Right forelimb (tissue), 1 donor: ENCODE results near the gene LRMDA.

ENCODE experiments used
- DNase-seq: peaks from one replicate; pipeline ENCODE4 v3.0.0-alpha.2; 2018

LRMDA gene

DNA sequence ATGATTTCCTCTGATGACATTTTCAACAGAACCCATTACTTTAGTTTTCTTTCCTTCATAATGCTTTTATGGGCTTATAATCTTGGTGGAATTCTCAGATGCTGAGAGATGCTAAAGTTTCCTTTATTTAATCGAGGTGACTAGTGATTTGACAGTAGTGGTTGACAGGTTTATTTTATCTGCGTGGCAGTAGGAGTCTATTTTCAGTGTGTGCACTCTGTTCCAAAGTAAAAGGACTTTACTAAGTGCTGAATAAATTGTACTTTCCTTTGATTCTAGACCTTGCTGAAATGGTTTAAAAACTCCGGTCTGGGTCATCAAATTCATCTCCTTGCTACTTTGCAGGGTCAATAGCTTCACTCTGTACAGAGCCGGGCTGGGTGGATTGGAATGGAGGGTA is 900.3 kb downstream of the LRMDA start:
- DNase-seq = no peak

DNA sequence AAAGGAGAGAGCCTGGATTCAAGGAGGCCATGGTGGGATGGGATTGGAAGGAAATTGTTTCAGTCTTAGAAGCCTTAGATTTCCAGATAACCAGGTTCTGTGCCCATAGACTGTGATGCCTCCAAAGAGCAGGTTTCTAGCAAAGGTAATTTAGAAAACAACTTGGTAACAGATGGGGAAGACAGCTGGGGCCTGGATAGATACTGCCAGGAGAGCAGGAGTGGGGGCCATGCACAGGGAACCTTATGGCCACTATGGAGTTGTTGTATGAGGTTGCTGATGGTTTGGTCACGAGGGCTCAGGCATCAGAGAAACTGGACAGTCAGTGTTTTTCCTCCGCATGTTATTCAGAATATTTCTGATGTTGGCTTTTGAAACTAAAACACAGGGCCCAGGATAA is 901.9 kb downstream of the LRMDA start:
- no peak for DNase-seq

DNA sequence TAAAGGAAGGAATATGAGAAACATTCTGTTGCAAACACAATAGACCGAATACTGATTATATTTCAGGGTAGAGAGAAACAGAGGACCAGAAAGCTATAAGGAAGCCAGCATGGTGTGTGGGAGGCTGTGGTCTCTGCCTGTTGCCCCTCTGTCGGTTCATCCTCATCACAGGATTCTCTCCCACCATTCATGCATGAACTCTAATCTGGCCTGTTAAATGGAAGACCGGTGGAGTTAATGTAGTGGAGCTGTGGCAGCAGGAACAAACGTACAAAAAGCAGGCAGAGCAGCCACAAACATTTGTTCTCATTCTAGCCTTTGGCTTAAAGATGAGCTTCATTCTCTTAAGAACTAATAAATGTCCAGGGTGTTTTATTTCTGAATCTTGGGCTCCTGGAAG is 902.4 kb downstream of the LRMDA start:
- no peak for DNase-seq

DNA sequence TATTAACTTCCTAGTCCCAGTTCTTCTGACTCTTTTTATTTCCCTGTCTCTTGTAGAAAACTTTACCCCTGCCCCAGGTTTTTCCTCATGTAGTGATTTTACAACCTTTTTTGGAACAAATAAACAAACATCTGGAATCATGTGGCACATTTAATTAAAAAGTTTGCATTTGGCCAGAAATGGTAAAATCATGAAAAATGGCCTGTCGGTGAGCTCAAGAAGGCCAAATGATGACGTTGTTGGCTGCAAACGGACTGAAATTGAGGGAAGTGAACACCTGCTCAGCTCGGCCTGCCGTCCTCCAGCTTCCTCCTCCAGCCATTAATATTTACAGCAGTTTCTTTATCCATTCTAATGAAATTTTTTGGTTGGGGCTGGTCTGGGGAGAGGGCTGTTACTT is 902.8 kb downstream of the LRMDA start:
- no peak for DNase-seq

DNA sequence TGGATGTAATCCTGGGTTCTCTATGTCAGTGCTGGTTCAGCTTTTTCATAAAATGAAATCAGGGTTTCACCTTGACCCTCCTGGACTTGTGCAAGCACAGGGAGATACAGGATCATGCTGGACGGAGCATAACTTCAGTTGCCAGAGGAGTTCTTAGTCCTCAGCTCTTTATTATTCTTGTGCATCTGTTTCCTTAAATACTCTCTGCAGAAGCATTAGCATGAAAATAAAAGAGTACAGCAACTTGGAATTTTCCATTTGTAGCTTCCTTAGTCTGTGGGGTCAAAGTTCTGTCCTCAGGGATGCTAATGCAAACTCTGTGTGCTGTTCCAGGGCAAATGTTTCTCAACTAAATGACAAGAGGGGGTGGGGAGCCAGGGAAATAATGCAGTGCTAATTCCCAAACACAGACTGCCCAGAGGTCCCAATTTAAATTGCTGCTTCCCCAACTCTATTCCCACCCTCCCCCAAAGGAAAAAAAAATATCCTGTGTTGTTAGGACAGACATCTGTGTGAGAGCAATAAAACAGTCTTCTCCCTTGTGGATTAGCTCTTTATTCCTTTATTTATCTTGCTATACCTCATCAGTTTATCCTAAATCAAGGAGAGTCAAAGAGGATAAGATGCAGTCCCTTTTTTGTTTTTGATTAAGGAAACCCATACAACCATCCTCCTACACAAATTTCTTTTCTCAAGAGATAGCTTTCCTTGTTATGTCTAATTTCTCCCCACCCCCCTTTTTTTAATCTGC is 905.0 kb downstream of the LRMDA start:
- peak; percentile 70 for DNase-seq

DNA sequence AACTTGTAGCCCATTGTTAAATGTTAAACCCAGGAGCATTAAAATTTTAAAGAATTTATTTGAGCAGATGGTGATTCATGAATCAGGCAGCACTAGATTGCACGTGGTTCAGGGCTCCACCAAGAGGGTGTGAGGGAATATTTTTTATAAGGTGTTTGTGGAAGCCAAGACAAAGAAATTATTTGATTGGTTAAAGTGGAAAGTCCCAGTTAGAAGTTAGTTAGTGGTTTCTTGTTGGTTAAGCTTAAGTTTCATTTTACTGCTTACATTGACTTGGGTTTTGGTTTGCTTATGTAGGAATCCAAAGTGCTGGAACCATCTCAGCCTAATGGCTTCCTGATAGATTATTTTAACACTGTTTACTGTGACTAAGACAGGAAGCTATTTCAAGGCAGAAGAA is 906.2 kb downstream of the LRMDA start:
- DNase-seq = no peak

DNA sequence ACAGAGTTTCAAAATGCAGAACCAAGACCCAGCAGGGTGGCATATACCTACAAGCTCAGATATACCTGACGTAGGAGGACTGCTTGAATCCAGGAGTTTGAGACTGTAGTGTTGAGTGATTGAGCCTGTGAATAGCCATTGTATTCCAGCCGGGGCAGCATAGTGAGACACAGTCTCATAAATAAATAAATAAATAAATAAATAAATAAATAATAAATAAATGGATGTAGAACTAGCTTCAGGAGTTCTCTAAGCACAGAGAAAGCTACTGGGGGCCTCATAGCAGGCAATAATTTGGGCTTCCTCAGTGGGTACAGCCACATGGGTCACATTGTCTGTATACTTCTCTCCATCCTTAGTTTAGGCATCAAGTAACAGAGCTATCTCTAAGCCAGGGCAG is 906.8 kb downstream of the LRMDA start:
- DNase-seq = no peak

DNA sequence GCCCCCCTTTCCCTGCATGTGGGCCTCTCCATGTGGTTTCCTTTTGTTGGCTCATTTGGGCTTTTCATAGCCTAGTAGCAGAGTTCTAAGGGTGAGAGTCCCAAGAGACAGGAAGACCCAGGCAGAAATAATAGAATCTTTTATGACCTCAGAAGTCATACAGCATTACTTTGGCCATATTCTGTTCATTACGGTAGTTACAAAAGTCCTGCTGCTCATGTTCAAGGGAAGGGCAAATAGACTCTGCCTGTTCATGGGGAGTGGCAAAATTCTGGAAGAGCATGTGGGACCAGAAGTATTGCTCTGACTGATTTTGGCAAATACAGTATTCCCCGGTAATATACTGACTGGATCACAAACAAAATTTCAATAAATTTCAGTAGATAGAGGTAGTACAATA is 910.3 kb downstream of the LRMDA start:
- no peak for DNase-seq

DNA sequence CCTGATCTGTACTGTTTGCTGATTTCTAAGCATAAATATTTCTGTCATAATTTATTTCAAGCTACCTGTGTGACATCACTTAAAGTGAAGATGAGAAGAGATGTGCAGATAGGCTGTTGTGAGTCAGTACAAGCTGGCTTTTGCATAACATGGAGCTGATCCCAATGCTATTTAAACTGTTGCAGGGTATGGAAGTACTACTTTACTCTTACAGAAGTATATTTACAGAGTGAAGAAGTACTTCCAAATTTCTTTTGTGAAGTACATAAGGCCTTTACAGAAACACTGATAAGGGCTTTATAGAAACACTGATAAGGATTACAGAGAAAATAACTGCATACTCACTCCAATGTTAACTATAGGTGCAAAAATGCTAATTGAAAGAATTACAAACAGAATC is 911.6 kb downstream of the LRMDA start:
- DNase-seq = no peak

DNA sequence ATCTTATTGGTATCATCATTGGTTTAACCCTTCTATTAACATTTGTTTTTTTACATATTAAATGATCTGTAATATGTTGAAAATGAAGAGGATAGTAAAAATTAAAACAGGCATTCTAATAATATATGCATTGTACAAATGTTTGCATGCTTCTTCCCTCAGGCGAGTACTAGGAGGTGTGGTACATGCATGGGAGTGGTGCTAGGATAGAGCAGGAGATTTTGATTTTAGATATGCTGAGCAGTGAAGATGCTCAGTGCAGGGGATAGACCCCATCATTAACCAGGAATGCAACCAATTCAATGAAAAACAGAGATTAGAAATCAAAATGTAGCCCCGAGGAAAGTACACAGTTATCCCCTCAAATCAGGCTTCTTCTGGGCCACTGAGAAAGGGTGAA is 916.4 kb downstream of the LRMDA start:
- DNase-seq = no peak

DNA sequence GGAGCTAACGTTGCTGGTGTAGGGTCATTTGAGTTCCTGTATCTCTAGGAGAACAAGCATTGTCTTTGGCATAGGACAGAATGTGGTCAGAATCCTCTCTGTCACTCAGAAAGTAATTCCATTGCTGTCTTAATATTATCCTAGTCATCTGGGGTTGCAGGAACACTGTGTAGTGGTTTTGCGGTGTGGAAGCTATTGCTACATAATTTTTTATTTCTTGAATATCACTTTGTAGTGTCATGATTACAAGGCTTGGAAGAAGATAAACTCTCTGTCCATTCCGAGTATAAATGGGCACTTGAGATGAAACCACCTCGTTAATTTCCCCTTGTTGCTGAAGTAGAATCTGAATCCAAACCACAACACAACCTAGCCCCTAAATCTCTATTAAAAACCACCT is 919.2 kb downstream of the LRMDA start:
- no peak for DNase-seq

DNA sequence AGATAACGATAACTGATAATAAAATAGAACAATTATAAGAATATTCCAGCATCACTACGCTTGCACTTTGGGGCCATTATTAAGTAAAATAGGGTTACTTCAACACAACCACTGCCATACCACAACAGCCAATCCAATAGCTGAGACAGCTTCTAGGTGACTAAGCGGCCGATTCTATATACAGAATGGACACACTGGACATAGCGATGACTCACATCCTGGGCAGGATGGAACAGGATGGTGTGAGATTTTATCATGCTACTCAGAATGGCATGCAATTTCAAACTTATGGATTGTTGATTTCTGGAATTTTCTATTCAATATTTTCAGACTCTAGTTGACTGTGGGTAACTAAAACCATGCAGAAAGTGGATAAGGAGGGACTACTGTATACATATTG is 920.9 kb downstream of the LRMDA start:
- no peak for DNase-seq

DNA sequence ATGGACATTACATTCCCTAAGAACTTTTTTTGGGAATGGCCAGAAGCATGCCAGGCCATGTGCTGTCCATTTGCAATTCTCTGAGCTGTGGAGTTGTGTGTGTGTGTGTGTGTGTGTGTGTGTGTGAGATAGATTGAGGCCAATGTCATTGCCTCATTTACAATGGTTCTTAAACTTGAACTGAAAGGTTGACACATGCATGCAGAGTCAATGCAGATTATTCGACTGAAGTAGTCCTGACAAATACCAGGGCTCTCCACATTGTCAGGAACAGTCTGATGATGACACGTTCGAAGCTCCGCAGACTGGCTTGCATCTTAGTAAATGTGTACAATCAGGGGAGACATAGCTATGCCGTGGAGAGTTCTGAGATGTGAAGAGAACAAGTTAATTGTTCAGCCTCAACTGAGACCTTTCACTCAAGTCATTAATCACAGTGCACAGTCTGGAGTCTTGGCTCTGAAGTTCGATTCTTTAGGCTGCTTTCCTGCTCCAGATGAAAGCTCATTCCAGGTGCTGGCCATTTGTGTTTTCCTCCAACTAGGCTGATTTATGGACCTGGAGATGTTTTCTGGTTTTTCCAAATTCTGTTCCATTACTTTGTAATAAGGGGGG is 921.9 kb downstream of the LRMDA start:
- DNase-seq = peak; percentile 67

DNA sequence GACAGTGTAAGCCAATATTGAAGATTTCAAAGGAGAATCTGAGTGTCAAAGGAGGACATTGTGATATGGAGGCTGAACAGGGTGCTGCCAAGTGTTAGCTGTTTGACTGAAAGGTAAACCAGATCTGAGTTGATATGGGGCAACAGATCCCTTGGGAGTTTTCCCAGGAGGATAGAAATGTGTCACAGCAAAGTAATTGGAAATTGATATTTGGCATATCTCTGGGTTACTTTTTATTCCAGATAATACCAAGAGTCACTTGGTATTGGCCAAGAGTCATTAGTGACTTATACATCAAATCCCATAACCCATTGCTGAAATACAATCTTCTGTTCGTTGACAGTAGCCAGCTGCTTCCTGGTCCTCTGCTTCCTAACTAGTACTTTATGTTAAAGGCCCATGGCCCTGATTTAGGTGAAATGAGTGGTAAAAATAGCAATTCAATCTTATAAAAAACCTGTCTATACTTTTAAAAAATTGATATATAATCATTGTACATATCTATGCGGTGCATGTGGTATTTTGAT is 922.9 kb downstream of the LRMDA start:
- DNase-seq = no peak

DNA sequence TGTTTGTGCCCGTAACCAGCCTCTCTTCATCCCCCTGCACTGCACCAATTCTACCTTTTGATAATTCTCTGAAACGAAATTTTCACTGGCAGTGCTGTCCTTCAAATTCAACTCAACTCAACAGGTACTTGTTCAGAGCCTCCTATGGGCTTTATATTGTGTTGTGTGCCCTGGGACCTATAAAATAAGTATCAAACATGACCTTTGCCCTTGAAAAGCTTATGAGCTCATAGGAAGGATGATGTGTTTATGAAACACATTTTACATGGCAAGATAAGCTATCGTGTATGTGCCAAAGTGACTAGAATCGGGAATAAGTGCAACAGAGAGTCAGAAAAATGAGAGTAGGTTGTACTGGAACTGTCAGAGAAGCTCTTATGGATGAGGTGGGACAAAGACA is 923.5 kb downstream of the LRMDA start:
- no peak for DNase-seq

DNA sequence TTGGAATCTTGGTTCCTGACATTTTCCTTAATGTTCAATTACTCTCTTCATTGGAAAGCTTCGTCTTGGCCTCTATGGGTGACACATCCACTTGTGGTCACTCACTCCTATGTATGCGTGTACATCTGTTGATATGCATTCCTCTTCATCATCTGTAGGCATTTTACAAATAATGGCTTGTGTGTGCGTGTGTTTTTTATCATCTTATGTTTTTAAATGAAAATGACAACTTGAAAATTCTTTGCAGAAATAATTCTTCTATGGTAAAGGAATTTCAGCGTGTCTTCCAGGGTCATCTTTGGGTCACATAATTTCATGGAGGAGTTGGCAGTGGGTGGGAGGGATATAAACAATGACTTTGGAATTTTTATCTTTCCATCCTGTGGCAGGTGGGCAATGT is 925.1 kb downstream of the LRMDA start:
- no peak for DNase-seq

DNA sequence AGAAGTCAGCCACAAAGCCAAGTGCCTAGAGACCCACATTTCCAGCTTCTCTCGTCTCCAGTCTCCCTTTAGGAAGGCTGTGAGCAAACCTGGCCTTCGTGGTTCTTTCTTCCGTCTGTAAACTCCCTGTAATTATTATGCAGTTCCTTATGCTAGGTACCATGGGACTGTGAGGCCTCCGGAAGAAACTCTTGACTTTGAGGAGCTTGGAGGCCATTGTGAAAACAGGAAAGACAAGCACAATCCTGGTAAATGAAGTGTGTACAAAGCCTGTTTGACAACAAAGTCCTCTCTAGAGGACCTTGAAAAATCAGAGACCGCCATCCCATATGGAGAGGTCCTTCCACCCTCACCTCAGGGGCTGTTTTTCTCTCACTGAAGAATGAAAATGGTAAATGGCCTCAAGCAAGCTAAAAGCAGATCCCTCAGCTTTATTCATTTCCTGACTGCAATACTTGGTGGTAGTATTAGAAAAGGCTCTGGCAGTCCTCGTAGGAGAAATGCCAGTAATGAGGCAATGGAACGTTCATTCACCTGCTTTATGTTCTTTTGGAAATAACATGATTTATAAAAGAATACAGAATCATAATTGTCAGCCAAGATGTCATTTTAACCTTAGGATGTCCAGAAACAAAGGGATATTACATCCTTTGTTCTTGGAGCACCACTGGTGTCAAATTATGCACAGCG is 926.4 kb downstream of the LRMDA start:
- DNase-seq = no peak

DNA sequence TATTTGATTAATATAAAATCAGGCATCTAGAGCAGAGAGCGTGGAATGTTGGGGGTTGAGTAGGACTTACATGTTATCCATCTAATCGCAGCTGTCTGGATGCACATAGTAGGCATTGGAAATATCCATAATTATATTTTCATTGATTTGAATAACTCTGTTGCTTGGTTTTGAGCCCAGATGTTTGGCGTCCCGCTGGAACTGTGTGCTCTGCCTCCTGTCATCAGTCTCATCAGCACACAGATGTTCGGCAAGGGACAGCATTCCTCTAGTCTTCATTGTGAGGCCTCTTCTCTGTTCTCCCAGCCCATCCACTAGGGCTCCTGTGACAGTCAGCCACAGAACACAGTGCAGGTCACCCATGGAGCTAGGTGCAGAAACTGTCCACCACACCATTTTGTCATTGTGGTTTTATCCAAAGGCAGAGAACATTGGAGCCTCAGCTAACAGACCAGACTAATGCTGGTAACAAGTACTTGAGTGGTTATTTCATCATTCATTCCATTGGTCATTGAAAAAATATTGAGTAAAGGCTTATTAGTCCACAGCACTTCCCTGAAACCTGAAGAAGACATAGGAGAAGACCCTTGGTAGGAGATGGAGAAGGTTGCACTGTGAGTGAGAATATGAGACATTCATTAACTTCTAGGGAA is 927.4 kb downstream of the LRMDA start:
- no peak for DNase-seq

DNA sequence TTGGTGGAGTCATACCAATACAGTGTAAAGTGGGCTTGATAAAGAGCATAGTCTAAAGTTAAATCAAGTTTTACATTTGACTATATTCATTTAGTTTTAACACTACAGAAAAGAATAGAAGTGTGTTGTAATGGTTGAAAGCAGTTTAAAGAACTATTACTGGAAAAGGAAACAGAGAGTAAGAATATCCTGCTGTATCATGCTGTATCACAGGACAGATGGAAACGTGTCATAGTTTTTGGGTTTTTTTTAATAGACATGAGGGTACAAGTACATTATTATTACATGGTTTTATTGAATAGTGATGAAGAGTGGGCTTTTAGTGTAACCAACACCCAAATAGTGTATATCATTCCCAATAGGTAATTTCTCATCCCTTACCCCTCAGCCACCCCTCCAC is 944.3 kb downstream of the LRMDA start:
- no peak for DNase-seq

DNA sequence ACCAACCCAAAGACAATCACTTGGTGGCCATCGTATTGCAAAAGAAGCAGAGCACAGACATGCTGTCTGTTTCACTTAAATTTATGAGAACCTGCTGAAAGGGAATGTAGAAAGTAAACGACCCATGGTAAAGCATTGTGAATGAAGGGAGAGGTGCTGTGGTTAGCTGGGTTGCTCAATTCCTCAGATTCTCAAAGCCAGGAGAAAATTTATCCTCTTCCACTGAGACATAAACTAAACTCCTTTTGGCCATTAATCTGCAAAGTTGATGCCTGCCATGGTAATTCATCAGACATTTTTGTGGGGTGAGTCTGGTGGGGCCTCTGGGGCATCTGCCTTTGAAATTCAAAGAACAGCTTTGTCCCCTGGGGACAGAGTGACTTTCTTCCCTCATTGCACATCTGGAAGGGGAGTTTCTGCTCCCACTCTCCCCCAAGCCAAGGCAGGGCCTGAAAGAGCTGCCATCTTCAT is 951.0 kb downstream of the LRMDA start:
- DNase-seq = no peak

DNA sequence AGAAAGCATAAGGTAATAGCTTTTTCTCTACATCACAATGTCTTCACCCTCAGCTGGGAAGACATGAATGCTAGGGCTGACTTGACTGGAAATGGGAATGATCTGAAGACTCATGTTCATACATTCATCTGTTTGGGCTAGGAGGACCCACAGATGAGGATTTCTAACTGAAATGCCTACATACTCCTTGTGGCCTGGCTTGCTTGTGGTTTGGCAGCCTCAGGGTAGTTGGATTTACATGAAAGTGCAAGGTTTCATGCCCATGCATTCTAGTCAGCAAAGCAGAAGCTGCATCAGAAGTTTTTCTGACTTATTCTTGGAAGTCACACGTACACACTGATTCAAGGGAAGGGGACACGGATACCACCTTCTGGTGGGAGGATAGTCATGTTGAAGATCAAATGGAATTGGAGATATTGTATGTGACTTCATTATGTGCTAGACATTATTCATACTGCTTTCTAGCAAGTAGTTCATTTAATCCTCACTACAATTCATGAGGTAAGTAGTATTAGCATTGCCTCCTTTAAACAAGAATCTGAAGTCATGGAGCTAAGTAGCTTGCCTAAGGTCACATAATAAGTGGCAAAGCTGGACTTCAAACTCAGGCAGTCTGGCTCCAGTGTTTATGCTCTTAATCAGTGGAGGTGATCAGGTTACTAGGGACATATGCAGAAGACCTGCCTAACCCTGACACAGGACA is 957.0 kb downstream of the LRMDA start:
- no peak for DNase-seq

DNA sequence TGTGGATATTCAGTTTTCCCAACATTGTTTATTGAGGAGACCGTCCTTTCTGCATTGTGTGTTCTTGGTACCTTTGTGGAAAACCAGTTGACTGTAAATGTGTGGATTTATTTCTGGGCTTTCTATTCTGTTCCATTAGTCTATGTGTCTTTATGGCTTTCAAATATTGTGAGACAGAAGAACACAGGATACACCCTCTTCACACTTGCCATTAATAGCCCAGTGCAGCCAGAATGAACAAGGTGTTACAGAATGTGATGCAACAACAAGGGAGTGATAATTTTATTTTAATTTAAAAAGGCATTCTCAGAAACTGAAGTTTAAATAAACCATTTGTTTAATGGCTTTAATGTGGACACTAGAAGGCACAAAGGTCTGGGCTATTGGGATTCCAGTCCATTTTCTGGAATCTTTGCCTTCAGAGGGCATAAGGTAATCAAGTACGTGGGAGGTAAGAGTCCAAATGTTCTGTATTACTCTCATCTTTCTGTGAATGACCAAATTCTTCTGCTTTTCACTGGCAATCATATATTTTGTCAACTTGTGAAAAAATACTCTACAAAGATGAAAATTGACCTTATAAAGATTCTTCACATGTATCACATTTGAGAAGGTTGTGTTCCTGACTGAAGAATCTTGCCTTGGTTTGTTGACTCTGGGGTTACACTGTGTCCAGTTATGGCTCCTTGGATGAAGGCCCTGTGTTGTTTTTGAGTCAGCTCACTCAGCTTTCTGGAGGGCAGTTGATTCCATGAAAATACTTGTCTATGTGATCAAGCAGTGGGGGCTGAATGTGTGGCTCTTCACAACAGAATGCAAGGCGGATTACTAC is 962.7 kb downstream of the LRMDA start:
- no peak for DNase-seq
